PFSK-1 (cell line): ENCODE results near the gene RNF7.

Experiments
- POLR2AphosphoS5 ChIP-seq: IDR thresholded peaks from 2 replicates; pipeline ENCODE4 v1.6.1; 2012; ENCODE audit warnings: low read depth, mild to moderate bottlenecking, control low read depth, low read length, moderate library complexity
- TAF1 ChIP-seq: IDR thresholded peaks from 2 replicates; pipeline ENCODE4 v1.6.1; 2012; ENCODE audit warnings: low read length, control low read depth, borderline replicate concordance; ENCODE audit not compliant: insufficient read depth
- TF ChIP-seq, protein P1 (sequence below), 2 experiments: IDR thresholded peaks; 2 replicates each; pipeline versions ENCODE4 v1.6.1 to v1.8.0; 2011 to 2012; ENCODE audit warnings: low read depth in 2 of 2, low read length in 2 of 2, control low read depth in 1 of 2, inconsistent platforms in 1 of 2, mild to moderate bottlenecking in 1 of 2, moderate library complexity in 1 of 2; ENCODE audit not compliant: insufficient read depth in 1 of 2

DNA sequence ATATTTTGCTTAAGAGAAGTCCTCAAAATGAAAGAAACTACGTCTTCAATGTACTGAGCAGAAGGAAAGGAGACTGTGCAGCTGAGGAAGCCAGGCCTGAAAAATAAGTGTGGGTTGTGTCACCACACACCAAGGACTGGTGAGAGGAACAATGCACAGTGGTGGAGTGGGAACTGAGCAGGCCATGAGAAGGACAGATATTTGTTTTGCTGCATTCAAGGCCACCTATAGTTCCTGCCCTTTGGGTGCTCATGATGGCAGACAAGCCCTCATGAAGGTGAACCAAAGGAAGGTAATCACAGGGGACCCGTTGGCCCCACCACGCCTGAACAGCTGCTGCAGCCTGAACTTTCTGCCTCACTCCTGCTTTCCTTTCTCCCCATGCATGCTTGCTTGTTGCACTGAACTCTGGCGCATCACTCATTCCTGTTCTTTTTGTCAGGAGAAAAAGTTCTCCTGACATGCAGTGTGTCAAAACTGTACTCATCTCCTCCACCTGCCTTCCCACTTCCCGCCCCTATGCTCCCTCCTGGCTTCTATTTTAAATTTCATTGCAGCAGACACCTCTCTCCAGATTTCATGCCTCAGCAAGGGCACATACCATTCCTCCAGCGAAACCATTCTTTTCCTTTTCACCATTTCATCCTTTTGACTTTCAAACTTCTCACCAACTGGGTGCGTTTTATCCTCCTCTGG, 2.2 kb upstream of the RNF7 start:
- TF ChIP-seq TAF1 (no peak), POLR2AphosphoS5 (no peak)
- TF ChIP-seq, protein P1, sequence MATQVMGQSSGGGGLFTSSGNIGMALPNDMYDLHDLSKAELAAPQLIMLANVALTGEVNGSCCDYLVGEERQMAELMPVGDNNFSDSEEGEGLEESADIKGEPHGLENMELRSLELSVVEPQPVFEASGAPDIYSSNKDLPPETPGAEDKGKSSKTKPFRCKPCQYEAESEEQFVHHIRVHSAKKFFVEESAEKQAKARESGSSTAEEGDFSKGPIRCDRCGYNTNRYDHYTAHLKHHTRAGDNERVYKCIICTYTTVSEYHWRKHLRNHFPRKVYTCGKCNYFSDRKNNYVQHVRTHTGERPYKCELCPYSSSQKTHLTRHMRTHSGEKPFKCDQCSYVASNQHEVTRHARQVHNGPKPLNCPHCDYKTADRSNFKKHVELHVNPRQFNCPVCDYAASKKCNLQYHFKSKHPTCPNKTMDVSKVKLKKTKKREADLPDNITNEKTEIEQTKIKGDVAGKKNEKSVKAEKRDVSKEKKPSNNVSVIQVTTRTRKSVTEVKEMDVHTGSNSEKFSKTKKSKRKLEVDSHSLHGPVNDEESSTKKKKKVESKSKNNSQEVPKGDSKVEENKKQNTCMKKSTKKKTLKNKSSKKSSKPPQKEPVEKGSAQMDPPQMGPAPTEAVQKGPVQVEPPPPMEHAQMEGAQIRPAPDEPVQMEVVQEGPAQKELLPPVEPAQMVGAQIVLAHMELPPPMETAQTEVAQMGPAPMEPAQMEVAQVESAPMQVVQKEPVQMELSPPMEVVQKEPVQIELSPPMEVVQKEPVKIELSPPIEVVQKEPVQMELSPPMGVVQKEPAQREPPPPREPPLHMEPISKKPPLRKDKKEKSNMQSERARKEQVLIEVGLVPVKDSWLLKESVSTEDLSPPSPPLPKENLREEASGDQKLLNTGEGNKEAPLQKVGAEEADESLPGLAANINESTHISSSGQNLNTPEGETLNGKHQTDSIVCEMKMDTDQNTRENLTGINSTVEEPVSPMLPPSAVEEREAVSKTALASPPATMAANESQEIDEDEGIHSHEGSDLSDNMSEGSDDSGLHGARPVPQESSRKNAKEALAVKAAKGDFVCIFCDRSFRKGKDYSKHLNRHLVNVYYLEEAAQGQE (IDR thresholded peaks at IDR 0.05; ENCODE audit: insufficient read depth in 1 of 2, low read depth in 2 of 2, low read length in 2 of 2) = no peak
